Measurements from ENCODE around the gene CEMP1. TPM values are rescaled to one million over a fixed set of nuclear protein-coding genes. Genes with fewer than 3 reads are reported as not detected.
"Not testable (repeated sequence)": the region's sequence is repeated elsewhere in the genome, so short reads cannot be mapped to it uniquely, and the experiment has no call there.

CEMP1 gene
- total RNA-seq, 1 experiment from 2014 or later: 0.94 TPM

GRCh38 chr16:2533912-2534311 is 2.7 kb upstream of the CEMP1 start:
- intact Hi-C loops (cut with micrococcal nuclease; ENCODE audit: unreplicated experiment): no loop called here
- Histone ChIP-seq H3K79me2 (ENCODE audit: low read depth) (peaks cover 5% of the 10 kb centered on the region), H3K4me3 (no peak overlapping the region), H3K9me2 (ENCODE audit: insufficient read depth) (no peaks in the 10 kb centered on the region), H3K27ac (no peak overlapping the region), H3K9me3 (ENCODE audit: insufficient read depth, low read depth) (no peaks in the 10 kb centered on the region), H3F3A (ENCODE audit: insufficient read depth, low read depth) (peaks cover 34% of the 10 kb centered on the region), H3K36me3 (ENCODE audit: low read depth) (no peaks in the 10 kb centered on the region), H4K20me1 (ENCODE audit: insufficient read depth) (no peaks in the 10 kb centered on the region), H3K4me1 (replicated peaks; ENCODE audit: insufficient read depth) (peaks cover 18% of the 10 kb centered on the region; the same call in 1 of the 2 replicates), H3K4me2 (no peak overlapping the region), H2AFZ (no peak overlapping the region), H3K27me3 (ENCODE audit: insufficient read depth, low read depth) (no peaks in the 10 kb centered on the region)
- CTCF ChIA-PET: no interaction called here
- POLR2A ChIA-PET (ENCODE audit: unreplicated experiment): interaction anchor here (0.8 kb wide), 1 partner anchor 36 kb away, joined by 8 read pairs; no protein-coding TSS in a partner anchor
- no TSS peak for BruUV-seq (replicated peaks)
- no peak for DNase-seq
- no peak for TF ChIP-seq CTCF (conservative IDR thresholded peaks at IDR 0.05)
- TF ChIP-seq EZH2 (IDR thresholded peaks at IDR 0.05; ENCODE audit: low read depth): no peak

GRCh38 chr16:2533142-2533755 is 2.0 kb upstream of the CEMP1 start:
- H3K9me2 ChIP-seq (ENCODE audit: insufficient read depth); H3K27me3 ChIP-seq (ENCODE audit: insufficient read depth, low read depth); H3K36me3 ChIP-seq (ENCODE audit: low read depth); H3K9me3 ChIP-seq (ENCODE audit: insufficient read depth, low read depth); intact Hi-C loops (cut with micrococcal nuclease; ENCODE audit: unreplicated experiment); H3K79me2 ChIP-seq (ENCODE audit: low read depth); H4K20me1 ChIP-seq (ENCODE audit: insufficient read depth): not testable (repeated sequence)
- peak overlapping the region; percentile 57; the same call in 1 of the 2 replicates for H3K4me3 ChIP-seq
- CTCF ChIA-PET: interaction anchor here (0.6 kb wide), 1 partner anchor 1249 kb away, joined by 4 read pairs; no protein-coding TSS in a partner anchor
- peak in 1 of 2 experiments; percentile 36 for DNase-seq
- BruUV-seq (replicated peaks): TSS peak; percentile 20
- peak overlapping the region; percentile 85 for H3K4me2 ChIP-seq
- H3F3A ChIP-seq (ENCODE audit: insufficient read depth, low read depth): peaks cover 34% of the 10 kb centered on the region
- POLR2A ChIA-PET (ENCODE audit: unreplicated experiment): interaction anchor here (0.7 to 0.8 kb wide), 4 partner anchors 35 to 319 kb away, joined by 8 to 18 read pairs (median 16); partner anchors contain the start of genes E4F1 and PGP
- H2AFZ ChIP-seq: peak overlapping the region; percentile 78
- H3K27ac ChIP-seq: peak overlapping the region; percentile 33; the same call in 1 of the 2 replicates
- H3K4me1 ChIP-seq (replicated peaks; ENCODE audit: insufficient read depth): peaks cover 18% of the 10 kb centered on the region; the same call in 1 of the 2 replicates

GRCh38 chr16:2532494-2533141 is 1.4 kb upstream of the CEMP1 start:
- ChIA-PET POLR2A (ENCODE audit: unreplicated experiment) (interaction anchor here (0.6 to 0.8 kb wide), 4 partner anchors 59 to 373 kb away, joined by 3 to 18 read pairs (median 16); partner anchors contain the start of genes E4F1 and PGP), CTCF (interaction anchor here (0.5 to 0.6 kb wide), 2 partner anchors 123 to 1248 kb away, joined by 4 to 5 read pairs; no protein-coding TSS in a partner anchor)
- H2AFZ ChIP-seq: peak overlapping the region; percentile 78

More at GRCh38 chr16:2532494-2533141, 1.4 kb upstream of the CEMP1 start:
- intact Hi-C loops (cut with micrococcal nuclease; ENCODE audit: unreplicated experiment): no loop called here
- Histone ChIP-seq H3K79me2 (ENCODE audit: low read depth) (no peaks in the 10 kb centered on the region), H3K4me1 (replicated peaks; ENCODE audit: insufficient read depth) (peaks cover 18% of the 10 kb centered on the region; the same call in 1 of the 2 replicates), H3K36me3 (ENCODE audit: low read depth) (no peaks in the 10 kb centered on the region), H3K4me2 (peak overlapping the region; percentile 85), H3K27ac (peak overlapping the region; percentile 33), H3K9me2 (ENCODE audit: insufficient read depth) (no peaks in the 10 kb centered on the region), H4K20me1 (ENCODE audit: insufficient read depth) (no peaks in the 10 kb centered on the region), H3K9me3 (ENCODE audit: insufficient read depth, low read depth) (no peaks in the 10 kb centered on the region), H3K27me3 (ENCODE audit: insufficient read depth, low read depth) (no peaks in the 10 kb centered on the region), H3K4me3 (peak overlapping the region; percentile 57), H3F3A (ENCODE audit: insufficient read depth, low read depth) (peaks cover 34% of the 10 kb centered on the region)
- no TSS peak for BruUV-seq (replicated peaks)
- TF ChIP-seq EZH2 (IDR thresholded peaks at IDR 0.05; ENCODE audit: low read depth) (no peak), CTCF (conservative IDR thresholded peaks at IDR 0.05) (no peak)
- DNase-seq: peak; percentile 48 to 85
